ENCODE data around the gene MPC1L.
A peak's percentile ranks its signal among the peaks of the same experiment; 100 is the strongest.

The MPC1L gene

GRCh38 chrX:40623665-40624064, 437 bp downstream of the MPC1L start:
- Mint-ChIP-seq H3K9me3 (peaks cover 21% of the 10 kb centered on the region), H3K27me3 (ENCODE audit: low read depth, poor library complexity) (peaks cover 3% of the 10 kb centered on the region), H3K27ac (no peak overlapping the region), H3K36me3 (ENCODE audit: low read depth) (peaks cover 20% of the 10 kb centered on the region), H3K4me3 (no peak overlapping the region), H3K4me1 (peaks cover 12% of the 10 kb centered on the region)
- no peak for DNase-seq
- no peak for TF ChIP-seq CTCF (IDR thresholded peaks at IDR 0.05)

GRCh38 chrX:40625294-40625693, 2.1 kb downstream of the MPC1L start:
- Mint-ChIP-seq H3K4me1 (peaks cover 12% of the 10 kb centered on the region), H3K4me3 (no peak overlapping the region), H3K27me3 (ENCODE audit: low read depth, poor library complexity) (peaks cover 3% of the 10 kb centered on the region), H3K9me3 (peaks cover 21% of the 10 kb centered on the region), H3K27ac (no peak overlapping the region), H3K36me3 (ENCODE audit: low read depth) (peaks cover 20% of the 10 kb centered on the region)
- no peak for TF ChIP-seq CTCF (IDR thresholded peaks at IDR 0.05)
- DNase-seq = no peak

DNA sequence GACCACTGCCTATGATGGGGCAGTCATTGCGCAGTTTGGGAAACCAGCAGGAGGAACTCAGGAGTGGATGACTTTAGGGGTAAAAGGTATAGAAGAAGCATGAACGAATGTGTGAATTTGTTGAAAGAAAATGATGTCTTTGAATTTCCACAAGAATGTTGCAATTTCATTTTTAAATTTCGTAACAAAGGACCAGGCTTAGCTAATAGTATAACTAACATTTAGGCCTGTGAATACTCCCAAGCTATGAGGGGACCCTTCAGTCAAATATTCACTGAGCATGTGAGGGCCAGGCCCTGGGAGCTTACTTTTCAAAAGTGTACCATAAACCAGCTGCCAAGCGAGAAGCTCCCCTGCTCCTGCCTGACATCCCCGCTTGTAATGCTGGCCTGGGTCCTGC, 5.3 kb downstream of the MPC1L start:
- no peak for DNase-seq
- H3K27ac Mint-ChIP-seq = peak overlapping the region; percentile 61
- H3K4me3 Mint-ChIP-seq = no peak overlapping the region
- peaks cover 7% of the 10 kb centered on the region for H3K9me3 Mint-ChIP-seq
- no peak for TF ChIP-seq CTCF (IDR thresholded peaks at IDR 0.05)
- H3K4me1 Mint-ChIP-seq = peaks cover 6% of the 10 kb centered on the region
- peaks cover 3% of the 10 kb centered on the region for H3K27me3 Mint-ChIP-seq (ENCODE audit: low read depth, poor library complexity)
- H3K36me3 Mint-ChIP-seq (ENCODE audit: low read depth) = peaks cover 35% of the 10 kb centered on the region

DNA sequence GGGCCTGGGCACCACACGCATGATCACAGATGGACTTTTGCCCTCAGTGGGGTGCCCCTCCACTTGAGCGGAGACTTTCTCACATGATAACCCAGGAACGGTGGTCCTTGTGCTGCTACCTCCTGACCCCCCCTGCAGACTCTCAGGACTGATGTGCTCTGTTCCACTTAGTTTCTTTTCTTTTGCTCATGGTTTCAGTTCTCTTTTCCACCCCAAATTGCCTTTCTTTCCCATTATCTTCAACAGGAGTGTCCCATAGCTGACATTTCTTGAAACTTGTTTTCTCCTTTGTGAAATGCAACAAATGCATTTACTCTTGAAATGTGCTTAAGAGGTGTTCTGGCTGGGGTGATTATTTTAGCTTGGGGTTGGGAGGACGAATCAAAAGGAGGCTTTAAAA, 9.0 kb downstream of the MPC1L start:
- no peak overlapping the region for H3K27ac Mint-ChIP-seq
- H3K36me3 Mint-ChIP-seq (ENCODE audit: low read depth) = peaks cover 54% of the 10 kb centered on the region
- DNase-seq = no peak
- no peak for TF ChIP-seq CTCF (IDR thresholded peaks at IDR 0.05)
- H3K9me3 Mint-ChIP-seq = peaks cover 6% of the 10 kb centered on the region
- H3K27me3 Mint-ChIP-seq (ENCODE audit: low read depth, poor library complexity) = no peaks in the 10 kb centered on the region
- H3K4me1 Mint-ChIP-seq = no peaks in the 10 kb centered on the region
- H3K4me3 Mint-ChIP-seq = no peak overlapping the region

DNA sequence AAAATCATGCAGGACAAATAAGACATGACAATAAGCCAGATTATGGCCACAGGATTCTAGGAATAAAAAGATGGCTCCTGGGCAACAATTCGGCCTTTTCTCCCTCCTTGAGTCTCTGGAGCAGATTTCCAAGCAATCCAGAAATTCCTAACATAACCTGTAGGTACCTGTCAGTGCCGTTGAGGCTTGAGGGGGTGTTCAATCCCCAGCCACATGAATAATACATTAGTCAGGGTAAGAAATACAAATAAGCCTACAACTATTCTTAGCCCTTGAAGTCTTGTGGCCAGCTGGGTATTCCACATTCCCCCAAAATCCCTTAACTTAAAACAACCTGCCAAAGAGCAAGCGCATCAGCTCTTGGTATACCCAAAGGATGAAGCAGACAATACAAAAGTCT, 14.5 kb downstream of the MPC1L start:
- H3K36me3 Mint-ChIP-seq (ENCODE audit: low read depth) = peaks cover 41% of the 10 kb centered on the region

More for the DNA sequence above, 14.5 kb downstream of the MPC1L start:
- peaks cover 13% of the 10 kb centered on the region for H3K9me3 Mint-ChIP-seq
- TF ChIP-seq CTCF (IDR thresholded peaks at IDR 0.05) = no peak
- no peaks in the 10 kb centered on the region for H3K27me3 Mint-ChIP-seq (ENCODE audit: low read depth, poor library complexity)
- no peaks in the 10 kb centered on the region for H3K4me1 Mint-ChIP-seq
- DNase-seq = no peak
- no peak overlapping the region for H3K4me3 Mint-ChIP-seq
- H3K27ac Mint-ChIP-seq = no peak overlapping the region
